GM13977 (cell line): ENCODE data around the gene CELF1.

Source experiments
- DNase-seq: peaks from one replicate; pipeline ENCODE4 v3.0.0; 2012; ENCODE audit warnings: low spot score
- CTCF ChIP-seq: IDR thresholded peaks from 2 replicates; pipeline ENCODE4 v1.5.1; 2012; ENCODE audit warnings: mild to moderate bottlenecking, control low read depth; ENCODE audit not compliant: insufficient read depth; ENCODE audit errors: extremely low read depth, missing control alignments
- in situ Hi-C: fragments of 300-500 bp; cut with MboI; formaldehyde crosslinking; loops from one replicate; pipeline ENCODE4 v1.12.0; 2022; ENCODE audit warnings: low sequenced_read_pairs, low pct_unique_long_range_greater_than_20kb, mixed read lengths, inconsistent platforms; ENCODE audit not compliant: unreplicated experiment

CELF1 gene

DNA sequence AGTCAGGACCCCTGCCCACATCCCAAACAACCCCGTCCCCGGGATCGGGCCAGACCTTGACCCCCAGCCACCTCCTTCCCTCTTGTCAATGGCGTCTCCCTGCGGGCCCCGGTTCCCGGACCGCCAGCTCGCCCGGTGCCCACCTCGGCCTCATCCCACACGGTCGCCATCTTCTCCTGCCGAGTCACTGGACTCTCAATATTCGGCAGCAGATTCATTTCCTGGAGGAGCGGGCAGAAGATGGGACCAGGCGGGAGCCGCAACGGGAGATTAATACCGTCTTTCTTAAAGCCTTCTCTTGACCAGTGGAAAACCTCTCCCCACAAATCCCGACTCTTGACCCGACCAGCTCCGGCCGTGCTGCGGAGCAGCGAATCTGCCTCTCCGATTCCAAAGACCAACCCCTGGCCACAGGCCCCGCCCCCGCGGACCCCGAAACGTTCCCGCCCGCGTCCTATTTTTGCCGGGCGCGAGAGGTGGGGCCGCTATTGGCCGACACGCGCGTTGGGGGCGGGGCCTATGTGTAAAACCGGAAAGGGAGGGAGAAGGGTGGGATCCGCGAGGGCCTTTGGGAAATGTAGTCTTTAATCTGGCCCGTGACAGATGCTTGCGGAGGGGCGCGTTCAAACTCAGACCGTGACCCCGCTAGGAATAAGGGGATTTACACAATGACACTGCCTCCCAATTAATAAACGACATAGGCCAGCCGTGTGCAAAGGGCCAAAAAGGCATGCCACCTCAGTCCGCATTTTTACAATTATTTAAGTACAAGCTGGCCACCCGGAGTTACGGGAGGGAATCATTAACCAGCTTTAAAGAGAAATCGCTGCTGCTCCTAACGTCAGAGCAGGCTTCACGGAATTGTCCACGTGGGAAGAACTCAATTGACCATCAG lies 126.6 kb downstream of the CELF1 start, which contains the start of gene PSMC3:
Gene PSMC3, minus strand, starts transcription at position 378 of the 895 bp plus-strand sequence. Its CDS starts 160 bp downstream, at position 218.
- peak; percentile 96 for DNase-seq
- TF ChIP-seq CTCF: no peak
- in situ Hi-C loops: no loop called here

- in situ Hi-C loops: no loop called here
- no peak for TF ChIP-seq CTCF
- DNase-seq: no peak
Measured at GRCh38 chr11:47425611-47426010, 127.3 kb downstream of the CELF1 start.

GRCh38 chr11:47418454-47419259 lies 134.3 kb downstream of the CELF1 start:
- in situ Hi-C loops: loop anchor here (25.0 kb wide), 1 partner anchor 694 kb away; no protein-coding TSS in a partner anchor
- DNase-seq: no peak
- TF ChIP-seq CTCF: no peak

GRCh38 chr11:47417712-47418111 lies 135.2 kb downstream of the CELF1 start:
- DNase-seq: no peak
- TF ChIP-seq CTCF: no peak
- in situ Hi-C loops: loop anchor here (25.0 kb wide), 1 partner anchor 695 kb away; no protein-coding TSS in a partner anchor

DNA sequence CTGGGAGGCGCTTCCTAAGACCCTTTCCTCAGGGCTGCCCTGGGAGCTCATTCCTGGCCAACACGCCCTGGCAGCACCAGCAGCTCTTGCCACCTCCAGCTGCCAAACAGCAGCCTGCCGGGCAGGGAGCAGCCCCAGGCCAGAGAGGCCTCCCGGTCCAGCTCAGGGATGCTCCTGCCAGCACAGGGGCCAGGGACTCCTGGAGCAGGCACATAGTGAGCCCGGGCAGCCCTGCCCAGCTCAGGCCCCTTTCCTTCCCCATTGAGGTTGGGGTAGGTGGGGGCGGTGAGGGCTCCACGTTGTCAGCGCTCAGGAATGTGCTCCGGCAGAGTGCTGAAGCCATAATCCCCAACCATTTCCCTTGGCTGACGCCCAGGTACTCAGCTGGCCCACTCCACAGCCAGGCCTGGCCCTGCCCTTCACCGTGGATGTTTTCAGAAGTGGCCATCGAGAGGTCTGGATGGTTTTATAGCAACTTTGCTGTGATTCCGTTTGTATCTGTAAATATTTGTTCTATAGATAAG lies 136.9 kb downstream of the CELF1 start:
- in situ Hi-C loops: loop anchor here (25.0 kb wide), 1 partner anchor 696 kb away; no protein-coding TSS in a partner anchor
- DNase-seq: no peak
- no peak for TF ChIP-seq CTCF
